NCI-H82 treated with DMSO at 0.1 percent for 48 hours (cell line): ENCODE measurements around the gene SRMS.
A peak's percentile ranks its signal among the peaks of the same experiment; 100 is the strongest.

ENCODE experiments used
- DNase-seq: peaks from one replicate; lab custom pipeline; 2025; ENCODE audit not compliant: unreplicated experiment; lab: John Stamatoyannopoulos, UW

SRMS gene

DNA sequence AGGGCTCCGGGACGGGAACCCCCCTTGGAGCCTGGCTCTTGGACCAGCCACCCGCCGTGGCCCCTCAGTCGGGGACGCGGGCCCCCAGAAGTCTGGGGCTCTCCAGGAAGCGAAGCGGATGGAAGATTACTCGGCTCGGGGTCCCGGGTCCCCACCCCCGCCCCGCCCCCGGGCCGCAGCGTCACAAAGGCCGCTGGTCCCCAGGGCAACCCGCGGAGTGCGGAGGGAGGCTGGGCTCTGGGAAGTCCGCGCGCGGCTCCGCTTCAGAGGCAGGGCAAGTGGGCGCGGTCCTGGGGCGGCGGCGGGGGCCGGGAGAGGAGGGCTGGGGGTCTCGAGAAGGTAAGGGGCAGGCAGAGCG, 6.4 kb upstream of the SRMS start, which contains the start of gene FNDC11:
Gene FNDC11, plus strand, starts transcription at position 227 of the 358 bp plus-strand sequence. CDS start 1,505 bp downstream, outside the sequence.
- no peak for DNase-seq

DNA sequence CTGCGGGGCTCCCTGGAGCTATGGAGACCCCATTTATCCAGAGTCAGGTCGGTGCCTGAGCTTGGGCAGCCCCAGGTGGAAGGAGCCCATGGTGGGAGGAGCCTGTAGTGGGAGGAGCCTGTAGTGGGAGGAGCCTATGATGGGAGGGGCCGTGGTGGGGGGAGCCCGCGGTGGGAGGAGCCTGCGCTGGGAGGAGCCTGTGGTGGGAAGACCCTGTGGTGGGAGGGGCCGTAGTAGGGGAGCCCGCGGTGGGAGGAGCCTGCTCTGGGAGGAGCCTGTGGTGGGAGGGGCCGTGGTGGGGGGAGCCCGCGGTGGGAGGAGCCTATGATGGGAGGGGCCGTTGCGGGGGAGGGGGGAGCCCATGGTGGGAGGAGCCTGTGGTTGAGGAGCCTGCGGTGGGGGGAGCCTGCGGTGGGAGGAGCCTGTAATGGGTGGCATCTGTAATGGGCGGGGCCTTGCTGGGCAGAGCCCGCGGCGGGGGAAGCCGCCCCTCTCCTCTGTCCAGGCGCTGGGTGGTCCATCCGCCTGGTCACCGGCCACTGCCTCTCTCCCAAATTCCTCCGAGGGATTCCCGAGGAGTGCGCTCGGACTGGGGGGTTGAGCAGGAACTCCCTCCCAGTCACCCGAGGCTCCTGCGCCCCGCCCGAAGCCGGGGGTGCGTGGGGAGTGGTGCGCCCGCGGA, 5.8 kb upstream of the SRMS start:
- DNase-seq = peak; percentile 55

DNA sequence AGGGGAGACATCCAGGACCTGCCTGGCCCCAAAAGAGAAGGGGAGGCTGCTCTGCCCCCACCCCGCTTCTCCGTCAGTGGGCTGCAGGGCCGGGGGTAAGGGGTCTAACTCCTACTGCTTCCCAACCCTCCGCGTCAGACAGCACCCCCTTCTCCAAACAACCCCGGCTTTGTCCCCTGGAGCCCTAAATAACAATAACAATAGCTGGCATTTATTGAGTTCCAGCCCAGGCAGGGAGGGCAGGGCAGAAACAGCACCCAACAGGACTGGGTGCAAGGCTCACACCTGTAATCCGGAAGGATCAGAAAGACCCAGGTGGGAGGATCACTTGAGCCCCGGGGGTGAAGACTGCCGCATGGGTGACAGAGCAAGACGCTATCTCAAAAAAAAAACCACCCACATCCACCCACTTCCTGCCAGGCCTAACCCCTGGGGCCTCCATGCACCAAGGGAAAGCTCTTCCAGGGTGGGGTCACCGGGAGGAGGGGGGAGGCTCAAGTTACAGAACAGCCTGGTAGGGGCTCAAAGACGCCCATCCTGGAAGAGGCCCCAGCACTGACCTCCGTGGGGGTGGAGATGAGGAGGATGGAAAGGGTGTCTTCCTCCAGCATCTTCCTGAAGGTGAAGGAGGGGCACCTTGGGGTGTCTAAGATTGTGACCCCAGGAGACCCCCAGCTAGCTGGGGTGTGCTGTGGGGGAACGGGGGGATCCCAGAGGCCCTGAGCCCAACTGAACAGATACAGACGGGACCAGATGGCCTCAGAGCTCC, 5.1 kb upstream of the SRMS start:
- no peak for DNase-seq

DNA sequence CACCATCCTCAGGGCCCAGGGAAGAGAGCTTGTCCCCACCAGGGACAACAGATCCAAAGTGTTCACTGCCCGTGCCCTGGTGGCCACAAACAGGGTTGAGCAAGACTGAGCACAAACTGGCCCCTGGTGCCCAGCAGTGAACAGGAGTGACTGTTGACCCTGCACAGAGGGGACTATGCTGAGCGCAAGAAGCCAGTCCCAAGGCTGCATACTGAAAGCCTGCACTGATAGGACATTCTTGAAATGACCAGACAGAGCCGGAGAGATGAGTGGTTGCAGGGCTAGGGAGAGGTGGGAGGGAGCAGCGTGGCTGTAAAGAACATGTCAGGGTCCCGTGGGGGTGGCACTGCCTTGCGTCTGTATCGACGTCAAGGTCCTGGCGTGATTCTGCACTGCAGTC, 3.5 kb upstream of the SRMS start:
- no peak for DNase-seq

DNA sequence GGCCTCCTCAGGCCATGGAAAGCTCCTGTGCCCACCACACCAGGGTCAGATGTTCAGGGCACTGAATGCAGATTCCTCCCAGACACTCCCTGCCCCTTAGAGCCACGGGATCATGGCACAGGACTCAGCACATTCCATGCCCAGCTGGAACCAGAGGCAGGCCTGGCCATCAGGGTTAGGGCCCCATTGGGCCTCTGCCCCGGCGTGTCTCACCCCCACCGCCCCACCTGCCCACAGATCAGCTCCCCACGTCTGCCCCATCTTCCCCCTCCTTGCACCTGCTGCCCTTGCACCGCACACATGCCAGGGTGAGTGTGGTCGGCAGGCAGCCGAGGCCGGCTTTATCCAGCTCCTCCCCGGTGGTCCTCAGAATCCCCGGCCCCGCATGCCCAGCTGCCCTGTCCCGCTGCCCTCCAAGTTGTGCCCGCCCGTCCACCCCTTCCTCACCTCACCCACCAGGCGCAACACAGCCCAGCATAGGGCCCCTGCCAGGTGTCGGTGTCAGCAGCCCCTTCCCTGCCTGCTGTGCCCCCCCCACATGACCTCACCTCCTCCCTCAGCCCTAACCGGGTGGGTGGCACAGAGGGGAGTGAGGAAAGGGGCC, 2.2 kb upstream of the SRMS start:
- DNase-seq = no peak

DNA sequence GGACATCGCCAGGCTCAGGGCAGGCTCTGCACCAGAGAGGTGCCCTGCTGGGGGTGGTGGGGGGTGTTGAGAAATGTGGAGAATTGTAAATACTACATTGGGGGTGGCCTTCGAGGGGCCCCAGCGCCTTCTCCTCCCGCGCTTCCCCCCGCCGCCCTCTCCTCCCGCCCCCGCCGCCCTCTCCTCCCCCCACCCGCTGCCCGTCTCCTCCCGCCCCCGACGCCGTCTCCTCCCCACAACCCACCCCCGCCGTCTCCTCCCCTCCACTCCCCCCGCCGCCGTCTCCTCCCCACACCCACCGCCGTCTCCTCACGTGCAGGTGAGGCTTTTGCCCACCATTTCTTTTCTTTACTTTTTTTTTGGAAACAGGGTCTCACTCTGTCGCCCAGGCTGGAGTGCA, 1.5 kb upstream of the SRMS start:
- no peak for DNase-seq

DNA sequence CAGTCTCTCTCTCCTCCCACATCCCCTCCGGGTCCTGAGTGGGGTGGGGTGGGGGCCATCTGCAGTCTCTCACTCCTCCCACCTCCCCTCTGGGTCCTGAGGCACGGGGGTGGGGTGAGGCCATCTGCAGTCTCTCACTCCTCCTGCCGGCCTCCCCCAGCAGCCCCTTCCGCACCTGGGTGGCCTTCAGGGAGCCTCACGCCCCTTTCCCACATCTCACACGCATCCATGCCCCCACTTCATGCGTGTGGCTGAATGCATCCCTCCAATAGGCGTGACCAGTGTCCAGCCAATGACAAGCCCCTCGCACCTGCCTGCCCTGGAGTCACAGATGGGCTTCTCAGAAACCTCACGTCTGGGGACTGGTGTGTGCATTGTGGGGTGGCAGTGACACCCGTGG, 993 bp upstream of the SRMS start:
- DNase-seq = no peak

DNA sequence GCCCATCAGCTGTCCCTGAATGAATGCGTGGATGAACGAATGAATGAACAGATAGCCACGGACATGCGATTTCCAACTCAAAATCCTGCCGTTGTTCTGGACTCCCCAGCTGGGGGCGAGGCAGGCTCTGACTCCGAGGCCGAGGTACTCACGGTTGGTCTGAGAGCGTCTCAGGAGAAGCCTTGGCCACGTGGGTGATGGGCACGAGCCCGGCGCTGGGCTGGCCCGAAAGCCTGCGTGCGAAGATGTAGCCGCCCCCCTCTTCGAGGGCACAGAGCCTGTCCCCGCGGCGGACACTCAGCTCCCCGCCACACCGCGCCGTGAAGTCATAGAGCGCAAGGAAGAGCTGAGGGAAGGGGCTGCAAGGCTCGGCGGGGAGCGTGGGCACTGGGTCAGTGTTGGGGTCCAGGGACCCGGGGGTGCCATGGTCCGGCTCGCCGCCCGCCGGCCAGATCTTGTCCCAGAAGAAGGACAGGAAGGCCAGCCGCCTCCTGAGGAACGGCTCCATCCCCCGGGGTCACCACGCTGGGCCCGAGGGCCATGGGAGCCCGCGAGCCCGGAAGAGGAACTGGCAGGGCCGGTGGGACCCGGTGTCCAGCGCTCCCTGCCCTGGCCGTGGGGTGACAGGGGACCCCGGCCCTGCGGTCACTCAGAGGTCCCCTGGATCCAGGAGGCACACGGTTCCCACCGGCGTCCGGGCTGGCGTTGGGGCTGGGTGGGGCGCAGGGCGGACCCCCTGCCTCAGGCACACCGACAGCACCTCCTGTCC, 409 bp downstream of the SRMS start:
- DNase-seq = no peak

DNA sequence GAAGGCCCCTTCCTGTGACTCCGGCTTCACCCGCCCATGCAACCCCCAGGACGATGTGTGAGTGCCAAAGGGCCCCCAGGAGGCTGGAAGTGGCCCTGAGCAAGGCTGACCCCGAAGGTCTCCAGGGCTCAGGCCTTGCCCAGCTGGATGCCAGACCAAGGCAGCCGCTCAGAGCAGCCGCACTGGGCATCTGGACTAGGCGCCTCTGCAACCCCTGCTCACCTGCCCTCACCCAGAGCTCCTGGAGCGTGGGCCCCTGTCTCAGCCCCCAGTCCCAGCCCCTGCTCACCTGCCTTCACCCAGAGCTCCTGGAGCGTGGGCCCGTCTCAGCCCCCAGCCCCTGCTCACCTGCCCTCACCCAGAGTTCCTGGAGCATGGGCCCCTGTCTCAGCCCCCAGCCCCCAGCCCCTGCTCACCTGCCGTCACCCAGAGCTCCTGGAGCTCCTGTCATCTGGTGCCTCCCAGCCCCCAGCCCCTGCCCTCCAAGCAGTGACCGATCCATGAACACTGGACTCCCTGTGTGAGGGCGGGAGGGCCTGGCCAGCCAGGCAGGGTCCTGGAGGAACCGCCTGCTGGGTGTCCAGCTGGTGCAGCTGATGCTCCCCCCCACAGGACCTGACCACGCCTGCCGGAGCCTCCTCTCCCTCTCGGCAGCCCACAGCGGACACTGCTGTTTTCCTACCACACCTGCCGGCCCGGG, 1.1 kb downstream of the SRMS start:
- DNase-seq = no peak

DNA sequence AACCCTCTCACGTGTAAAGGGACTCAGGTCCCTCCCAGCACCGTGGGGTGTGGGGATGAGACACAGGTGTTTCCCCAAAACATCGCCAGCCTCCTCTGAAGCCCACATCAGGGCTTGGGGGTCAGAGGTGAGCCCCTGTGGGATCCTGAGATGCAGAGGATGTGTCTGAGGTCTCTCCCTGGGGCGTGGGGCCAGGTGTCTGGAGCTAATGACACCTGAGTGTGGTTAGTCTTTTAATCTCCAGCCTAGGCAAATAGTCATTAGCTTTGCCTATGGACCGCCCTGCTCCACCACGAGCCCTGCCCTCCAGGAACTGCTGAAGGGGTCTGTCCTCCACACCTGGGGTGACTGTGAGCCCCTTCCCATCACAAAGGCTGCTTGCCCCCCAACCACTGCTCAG, 1.7 kb downstream of the SRMS start:
- DNase-seq = no peak

DNA sequence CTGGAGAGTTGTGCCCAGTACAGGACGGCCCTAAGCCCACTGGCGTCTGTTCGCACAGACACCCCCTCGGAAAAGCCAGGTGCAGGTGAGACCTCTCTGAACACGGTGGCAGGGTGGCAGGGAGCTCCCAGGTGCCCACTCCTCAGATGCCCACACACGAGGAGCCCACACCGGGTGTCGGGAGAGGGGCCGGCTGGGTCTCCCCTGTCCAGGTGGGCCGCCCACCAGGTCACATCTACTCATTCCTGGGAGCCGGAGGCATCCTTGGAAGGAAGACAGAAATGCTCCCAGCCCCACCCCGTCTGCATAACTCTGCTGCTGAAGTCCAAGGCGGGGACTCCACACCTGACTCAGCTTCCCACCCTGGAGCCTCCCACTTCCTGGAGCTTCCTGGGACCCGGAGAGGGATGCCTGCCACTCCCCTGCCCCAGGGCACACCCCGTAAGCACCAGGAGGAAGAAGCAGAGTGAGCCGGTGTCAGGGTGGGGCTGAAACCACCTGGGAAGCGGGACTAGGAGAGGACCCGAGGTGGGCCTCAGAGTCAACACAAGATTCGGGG, 2.5 kb downstream of the SRMS start:
- no peak for DNase-seq

DNA sequence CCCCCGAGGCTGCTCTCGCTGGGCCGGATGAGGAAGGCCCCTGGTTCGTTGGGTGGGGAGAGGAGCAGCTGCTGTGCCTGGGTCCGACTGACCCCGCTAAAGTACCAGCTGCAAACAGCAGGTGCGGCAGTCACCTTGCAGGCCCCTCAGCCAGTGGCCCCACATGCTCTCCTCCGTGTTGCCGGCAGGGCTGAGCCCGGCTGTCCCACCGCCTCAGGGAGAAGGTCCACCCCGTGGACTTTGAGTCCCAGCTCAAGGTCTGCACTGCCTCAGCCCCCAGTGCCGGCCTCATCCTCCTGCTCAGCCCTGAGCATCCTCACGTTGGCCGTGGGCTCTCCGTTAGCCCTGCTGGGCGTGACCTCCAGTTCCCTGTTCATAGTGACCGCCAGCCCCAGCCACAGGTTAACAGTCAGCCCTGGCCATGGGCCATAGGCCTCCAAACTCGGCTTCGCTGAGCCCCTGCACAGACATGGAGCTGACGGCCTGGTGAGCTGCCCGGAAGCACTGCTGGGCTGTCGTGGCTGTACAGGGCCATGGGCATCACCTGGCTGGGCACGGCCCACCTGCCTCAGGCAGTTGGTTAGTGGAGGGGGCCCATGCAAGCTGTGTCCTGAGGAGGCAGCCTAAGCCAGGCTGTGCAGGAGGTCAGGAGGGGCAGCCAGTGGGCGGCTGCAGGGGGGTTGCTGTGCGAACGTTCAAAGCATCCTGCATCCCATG, 3.1 kb downstream of the SRMS start:
- DNase-seq = no peak

DNA sequence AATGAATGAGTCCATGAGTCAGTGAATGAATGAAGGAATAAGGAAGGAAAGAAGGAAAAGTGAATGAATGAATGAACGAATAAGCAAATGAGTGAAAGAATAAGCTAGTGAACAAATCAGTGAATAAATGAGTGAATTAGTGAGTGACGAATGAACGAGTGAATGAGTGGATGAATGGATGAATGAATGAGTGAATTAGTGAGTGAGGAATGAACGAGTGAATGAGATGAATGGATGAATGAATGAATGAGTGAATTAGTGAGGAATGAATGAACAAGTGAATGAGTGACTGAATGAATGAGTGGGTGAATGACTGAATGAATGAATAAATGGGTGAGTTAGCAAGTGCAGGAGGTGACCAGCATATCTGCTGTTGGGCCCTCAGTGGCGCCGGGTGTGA, 3.8 kb downstream of the SRMS start:
- no peak for DNase-seq

DNA sequence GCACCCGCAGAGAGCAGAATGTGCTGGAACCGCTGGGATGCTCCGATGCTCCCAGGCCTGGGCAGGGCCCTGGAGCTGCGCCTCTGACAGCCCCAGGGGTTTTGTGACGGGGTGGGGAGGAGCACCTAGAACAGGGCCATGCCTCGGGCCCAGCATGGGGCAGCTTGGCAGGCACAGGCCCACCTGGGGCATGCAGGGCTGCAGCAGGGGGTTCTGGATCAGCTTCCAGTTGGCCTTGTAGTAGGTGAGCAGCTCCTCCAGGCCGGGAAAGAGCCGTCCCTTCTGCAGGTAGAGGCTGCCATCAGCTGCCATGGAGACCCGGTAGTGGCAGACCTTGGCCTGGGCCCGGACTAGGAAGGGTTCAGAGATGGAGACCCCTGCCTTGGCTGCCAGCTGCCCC, 4.4 kb downstream of the SRMS start:
- no peak for DNase-seq

DNA sequence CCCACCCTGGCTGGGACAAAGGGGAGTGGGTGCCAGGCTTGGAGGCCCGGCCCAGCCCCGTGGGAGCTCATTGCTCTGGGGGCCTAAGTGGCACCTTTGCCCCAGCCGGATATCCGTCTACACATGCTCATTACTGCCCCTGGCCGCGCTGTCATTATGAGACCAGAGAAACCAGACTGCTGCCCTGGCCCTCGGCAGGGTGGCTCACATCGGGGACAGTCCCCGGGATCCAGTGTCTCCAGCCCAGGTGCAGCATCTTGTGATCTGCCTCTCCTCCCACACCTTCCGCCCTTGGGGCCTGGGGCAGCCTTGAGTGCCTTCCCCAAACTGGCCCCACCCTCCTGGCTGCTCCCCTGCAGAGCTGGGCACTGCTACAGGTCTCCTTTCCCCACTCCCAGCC, 4.9 kb downstream of the SRMS start:
- DNase-seq = no peak

DNA sequence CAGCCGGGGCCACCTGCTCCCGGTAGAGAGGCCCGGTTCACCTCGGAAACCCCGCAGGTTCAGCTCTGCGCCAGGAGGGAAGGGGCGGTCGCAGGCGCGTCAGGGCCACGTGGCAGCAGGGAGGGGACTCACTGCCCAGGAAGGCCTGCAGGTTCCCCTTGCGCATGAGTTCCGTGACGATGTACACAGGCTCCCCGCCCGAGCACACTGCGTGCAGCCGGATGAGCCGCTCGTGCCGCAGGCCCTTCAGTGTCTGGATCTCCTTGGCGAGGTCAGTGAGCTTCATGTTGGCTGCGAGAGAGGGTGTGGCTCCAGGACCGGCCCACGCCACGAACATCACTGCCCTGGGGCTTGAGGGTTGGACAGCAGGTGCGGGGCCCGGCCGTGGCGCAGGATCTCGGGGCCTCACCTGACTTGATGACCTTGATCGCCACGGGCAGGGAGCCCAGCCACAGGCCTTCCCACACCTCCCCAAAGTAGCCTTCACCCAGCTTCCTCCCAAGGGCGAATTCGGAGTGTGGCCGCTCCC, 5.5 kb downstream of the SRMS start:
- DNase-seq = no peak

DNA sequence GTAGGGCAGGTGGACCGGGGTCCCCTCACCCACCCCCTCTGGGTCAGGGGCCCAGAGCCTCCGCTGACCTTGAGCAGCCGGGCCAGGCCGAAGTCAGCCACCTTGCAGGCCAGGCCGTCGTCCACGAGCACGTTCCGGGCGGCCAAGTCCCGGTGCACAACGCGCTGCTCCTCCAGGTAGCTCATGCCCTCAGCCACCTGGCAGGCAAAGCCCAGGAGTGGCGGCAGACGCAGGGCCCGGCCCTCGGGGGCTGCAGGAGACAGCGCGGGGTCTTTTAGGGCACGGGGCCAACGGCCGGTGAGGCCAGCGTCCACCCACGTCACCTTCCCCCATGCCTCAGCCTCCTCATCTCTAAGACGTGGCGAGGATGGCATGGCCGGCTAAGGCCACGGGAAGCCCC, 6.2 kb downstream of the SRMS start:
- DNase-seq = no peak

DNA sequence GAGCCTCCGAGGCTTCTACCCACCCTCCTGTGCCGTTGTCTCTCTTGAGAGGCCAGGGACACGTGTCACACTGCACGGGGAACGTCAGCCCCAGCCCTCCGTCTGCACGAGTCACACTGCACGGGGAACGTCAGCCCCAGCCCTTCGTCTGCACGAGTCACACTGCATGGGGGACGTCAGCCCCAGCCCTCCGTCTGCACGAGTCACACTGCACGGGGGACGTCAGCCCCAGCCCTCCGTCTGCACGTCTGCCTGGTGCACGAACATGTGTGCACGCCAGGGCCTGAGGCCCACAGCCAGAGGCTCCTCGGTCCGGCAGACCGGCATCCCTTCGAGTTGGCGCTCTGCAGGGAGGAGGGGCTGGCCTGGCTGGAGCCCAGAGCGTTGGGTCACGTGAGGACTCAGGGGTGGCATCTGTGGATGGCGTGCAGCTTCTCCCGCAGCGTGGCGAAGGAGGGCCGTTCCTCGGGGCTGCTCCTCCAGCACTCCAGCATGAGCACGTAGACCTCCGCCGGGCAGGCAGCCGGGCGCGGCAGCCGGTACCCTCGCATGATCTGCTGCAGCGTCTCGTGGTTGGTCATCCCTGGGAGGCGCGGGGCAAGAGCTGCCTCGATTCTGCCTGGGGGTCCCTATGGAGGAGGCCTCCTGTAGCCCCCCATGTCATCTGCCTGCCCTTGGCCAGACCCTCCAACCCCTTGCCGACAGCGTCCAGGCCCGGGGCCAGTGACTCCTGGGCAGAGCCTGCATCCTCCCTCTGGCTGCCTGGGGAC, 6.9 kb downstream of the SRMS start:
- no peak for DNase-seq
